ENCODE measurements around the gene THSD8. TPM values are rescaled to one million over a fixed set of nuclear protein-coding genes. Genes with fewer than 3 reads are reported as not detected.
"Not testable (repeated sequence)": the region's sequence is repeated elsewhere in the genome, so short reads cannot be mapped to it uniquely, and the experiment has no call there.

The THSD8 gene
- total RNA-seq, 2 experiments from 2014 or later, result 27.9 to 29.8 TPM

GRCh38 chr19:12797607-12798006, 4.3 kb upstream of the THSD8 start:
- not testable (repeated sequence) for H3K36me3 Mint-ChIP-seq; ATAC-seq; H3K27ac Mint-ChIP-seq; H3K4me3 Mint-ChIP-seq; H3K27me3 Mint-ChIP-seq; DNase-seq; H3K9me3 Mint-ChIP-seq (ENCODE audit: low read depth)
- H3K4me1 Mint-ChIP-seq, result peaks cover 40% of the 10 kb centered on the region
- CTCF ChIA-PET, result interaction anchor here (0.7 to 18.0 kb wide), 9 partner anchors 9 to 81 kb away, joined by 3 to 1017 read pairs (median 10); partner anchors contain the start of genes HOOK2 and RNASEH2A

DNA sequence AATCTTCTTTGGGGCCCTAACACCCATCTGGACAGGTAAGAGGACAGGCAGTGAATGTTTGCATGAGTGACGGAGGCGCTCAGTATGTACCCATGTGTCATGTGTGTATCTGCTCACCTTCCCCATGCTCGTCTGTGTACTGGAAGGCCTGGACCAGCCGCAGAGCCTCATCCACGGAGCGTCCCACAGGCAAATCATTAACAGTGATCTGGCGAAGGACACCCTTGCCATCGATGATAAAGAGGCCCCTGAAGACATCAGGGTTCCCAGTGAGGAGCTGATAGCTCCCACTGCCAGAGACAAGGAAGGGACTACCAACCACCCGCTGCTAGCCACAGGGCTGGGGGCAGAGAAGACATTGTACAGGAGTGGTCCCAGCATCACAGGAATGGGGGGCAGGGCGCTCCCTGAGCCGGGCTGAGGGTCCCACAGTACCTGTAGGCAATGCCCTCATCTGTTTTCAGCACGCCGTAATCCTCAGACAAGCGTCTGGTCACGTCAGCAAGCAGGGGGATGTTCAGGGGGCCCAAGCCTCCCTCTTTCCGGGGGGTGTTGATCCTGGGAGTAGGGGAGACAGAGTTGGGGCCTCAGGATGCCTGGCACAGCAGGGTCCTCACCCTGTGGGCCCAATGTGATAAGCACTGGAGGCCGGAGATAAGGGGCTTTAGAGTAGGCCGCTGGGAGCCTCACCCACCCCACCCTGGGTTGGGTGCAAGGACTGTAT, 2.0 kb upstream of the THSD8 start:
- CTCF ChIA-PET, result interaction anchor here (1.2 to 18.0 kb wide), 3 partner anchors 30 to 84 kb away, joined by 3 to 1017 read pairs (median 4); partner anchors contain the start of gene HOOK2
- Mint-ChIP-seq H3K9me3 (ENCODE audit: low read depth) (no peaks in the 10 kb centered on the region), H3K27ac (no peak overlapping the region), H3K4me1 (peaks cover 32% of the 10 kb centered on the region), H3K4me3 (no peak overlapping the region), H3K27me3 (no peaks in the 10 kb centered on the region), H3K36me3 (peaks cover 5% of the 10 kb centered on the region)
- DNase-seq (no peak), ATAC-seq (no peak)

GRCh38 chr19:12800466-12800770, 1.5 kb upstream of the THSD8 start:
- no peaks in the 10 kb centered on the region for H3K27me3 Mint-ChIP-seq
- H3K27ac Mint-ChIP-seq, result peak overlapping the region; percentile 84
- CTCF ChIA-PET, result interaction anchor here (1.1 to 18.0 kb wide), 4 partner anchors 31 to 84 kb away, joined by 3 to 1017 read pairs (median 4); partner anchors contain the start of gene HOOK2
- peaks cover 5% of the 10 kb centered on the region for H3K36me3 Mint-ChIP-seq
- ATAC-seq (no peak), DNase-seq (no peak)
- H3K9me3 Mint-ChIP-seq (ENCODE audit: low read depth), result no peaks in the 10 kb centered on the region
- peak overlapping the region; percentile 81 for H3K4me3 Mint-ChIP-seq
- H3K4me1 Mint-ChIP-seq, result peaks cover 30% of the 10 kb centered on the region

- Mint-ChIP-seq H3K27me3 (no peaks in the 10 kb centered on the region), H3K4me3 (peak overlapping the region; percentile 81), H3K36me3 (peaks cover 5% of the 10 kb centered on the region), H3K27ac (peak overlapping the region; percentile 84), H3K4me1 (peaks cover 28% of the 10 kb centered on the region), H3K9me3 (ENCODE audit: low read depth) (no peaks in the 10 kb centered on the region)
- DNase-seq (no peak), ATAC-seq (peak; percentile 14)
- CTCF ChIA-PET, result interaction anchor here (1.1 to 18.0 kb wide), 4 partner anchors 31 to 85 kb away, joined by 3 to 1017 read pairs (median 4); partner anchors contain the start of gene HOOK2
Measured at GRCh38 chr19:12800923-12801465, 875 bp upstream of the THSD8 start.

DNA sequence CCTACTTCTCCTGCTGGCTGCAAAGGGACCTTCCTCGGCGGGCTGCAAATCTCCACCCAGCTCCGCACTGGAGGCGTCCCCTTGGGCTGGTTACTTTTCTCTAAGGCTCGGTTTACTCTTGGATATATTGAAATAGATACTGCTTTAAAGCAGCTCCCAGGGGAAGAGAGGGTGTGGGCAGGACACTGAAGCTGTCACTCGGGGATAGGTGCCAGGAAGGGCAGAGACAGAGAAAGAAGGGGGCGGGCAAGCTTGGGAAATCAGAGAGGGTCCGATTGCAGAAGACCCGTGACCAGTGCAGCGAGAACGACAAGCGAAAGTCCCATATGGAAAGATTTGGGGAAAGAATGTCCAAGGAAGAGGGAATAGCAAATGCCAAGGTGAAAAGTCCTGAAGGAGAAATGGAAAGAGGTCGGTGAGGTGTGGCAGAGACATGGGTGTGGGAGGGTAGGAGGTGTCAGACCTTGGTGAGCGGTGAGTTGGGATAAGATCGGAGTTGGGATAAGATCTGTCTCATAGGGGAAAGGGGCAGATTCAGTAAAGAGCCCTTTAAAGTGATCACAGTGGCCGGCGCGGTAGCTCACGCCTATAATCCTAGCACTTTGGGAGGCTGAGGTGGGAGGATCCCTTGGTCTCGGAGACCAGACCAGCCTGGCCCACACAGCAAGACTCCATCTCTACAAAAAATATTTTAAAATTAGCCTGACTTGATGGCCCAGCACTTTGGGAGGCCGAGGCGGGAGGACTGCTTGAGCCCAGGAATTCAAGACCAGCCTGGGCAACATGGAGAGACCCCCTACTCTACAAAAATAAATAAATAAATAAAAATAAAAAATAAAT, 618 bp downstream of the THSD8 start:
- peak overlapping the region; percentile 81 for H3K4me3 Mint-ChIP-seq
- DNase-seq (no peak), ATAC-seq (no peak)
- H3K9me3 Mint-ChIP-seq (ENCODE audit: low read depth), result no peaks in the 10 kb centered on the region
- peaks cover 5% of the 10 kb centered on the region for H3K36me3 Mint-ChIP-seq
- CTCF ChIA-PET, result interaction anchor here (0.9 to 18.0 kb wide), 6 partner anchors 14 to 95 kb away, joined by 3 to 1017 read pairs (median 3); partner anchors contain the start of gene HOOK2
- no peak overlapping the region for H3K27ac Mint-ChIP-seq
- H3K27me3 Mint-ChIP-seq, result no peaks in the 10 kb centered on the region
- H3K4me1 Mint-ChIP-seq, result peaks cover 35% of the 10 kb centered on the region

- no peak for ATAC-seq
- CTCF ChIA-PET, result interaction anchor here (0.5 to 18.0 kb wide), 4 partner anchors 9 to 193 kb away, joined by 3 to 1017 read pairs (median 4); partner anchors contain the start of genes HOOK2, ZNF490 and ZNF791
- H3K4me3 Mint-ChIP-seq, result no peak overlapping the region
- H3K36me3 Mint-ChIP-seq, result peaks cover 8% of the 10 kb centered on the region
- DNase-seq, result no peak
- no peaks in the 10 kb centered on the region for H3K27me3 Mint-ChIP-seq
- H3K9me3 Mint-ChIP-seq (ENCODE audit: low read depth), result no peaks in the 10 kb centered on the region
- H3K27ac Mint-ChIP-seq, result no peak overlapping the region
- H3K4me1 Mint-ChIP-seq, result peaks cover 38% of the 10 kb centered on the region
Measured at GRCh38 chr19:12804051-12804450, 2.2 kb downstream of the THSD8 start.

DNA sequence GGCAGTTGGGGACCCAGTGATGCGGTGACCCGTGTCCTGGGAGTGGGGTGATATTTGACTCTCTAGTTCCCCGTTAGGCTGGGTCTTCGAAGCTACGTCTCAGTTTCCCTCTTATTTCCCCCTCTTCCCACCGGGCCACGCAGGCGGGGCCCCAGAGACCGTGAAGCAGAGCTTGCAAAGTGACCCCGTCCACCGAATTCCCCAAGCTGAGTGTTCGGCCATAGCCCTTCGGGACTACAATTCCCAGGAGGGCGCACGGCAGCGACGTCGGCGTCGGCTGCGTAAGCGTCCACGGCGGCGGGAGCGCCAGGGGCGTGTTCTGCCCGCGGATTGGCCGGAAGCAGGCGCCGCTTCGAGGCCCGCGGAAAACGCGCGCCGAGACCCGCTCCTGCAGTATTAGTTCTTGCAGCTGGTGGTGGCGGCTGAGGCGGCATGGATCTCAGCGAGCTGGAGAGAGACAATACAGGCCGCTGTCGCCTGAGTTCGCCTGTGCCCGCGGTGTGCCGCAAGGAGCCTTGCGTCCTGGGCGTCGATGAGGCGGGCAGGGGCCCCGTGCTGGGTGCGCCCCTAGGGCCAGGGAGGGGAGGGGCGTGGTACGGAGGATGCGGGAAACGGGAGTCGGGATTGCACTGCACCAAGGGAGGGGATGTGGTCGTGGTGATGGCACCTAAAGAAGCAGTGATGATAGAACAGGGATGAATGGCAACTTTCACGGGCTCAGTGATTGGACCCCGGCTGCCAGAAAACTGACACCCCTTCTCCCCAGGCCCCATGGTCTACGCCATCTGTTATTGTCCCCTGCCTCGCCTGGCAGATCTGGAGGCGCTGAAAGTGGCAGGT, 4.6 kb downstream of the THSD8 start, which contains the start of gene RNASEH2A:
Gene RNASEH2A, plus strand, starts transcription at position 343 of the 840 bp plus-strand sequence. Its CDS starts 90 bp downstream, at position 433.
- peak within 1 kb of the TSS; percentile 89 for H3K4me3 Mint-ChIP-seq
- ATAC-seq, result peak; percentile 89
- H3K27me3 Mint-ChIP-seq, result no peaks in the 10 kb centered on the region
- peak; percentile 93 for DNase-seq
- peak within 1 kb of the TSS; percentile 82 for H3K27ac Mint-ChIP-seq
- peaks cover 12% of the 10 kb centered on the region for H3K36me3 Mint-ChIP-seq
- CTCF ChIA-PET, result interaction anchor here (0.9 to 18.0 kb wide), 7 partner anchors 10 to 159 kb away, joined by 3 to 1017 read pairs (median 4); partner anchors contain the start of genes HOOK2, RTBDN and TRIR
- H3K4me1 Mint-ChIP-seq, result peaks cover 26% of the 10 kb centered on the region
- no peaks in the 10 kb centered on the region for H3K9me3 Mint-ChIP-seq (ENCODE audit: low read depth)

DNA sequence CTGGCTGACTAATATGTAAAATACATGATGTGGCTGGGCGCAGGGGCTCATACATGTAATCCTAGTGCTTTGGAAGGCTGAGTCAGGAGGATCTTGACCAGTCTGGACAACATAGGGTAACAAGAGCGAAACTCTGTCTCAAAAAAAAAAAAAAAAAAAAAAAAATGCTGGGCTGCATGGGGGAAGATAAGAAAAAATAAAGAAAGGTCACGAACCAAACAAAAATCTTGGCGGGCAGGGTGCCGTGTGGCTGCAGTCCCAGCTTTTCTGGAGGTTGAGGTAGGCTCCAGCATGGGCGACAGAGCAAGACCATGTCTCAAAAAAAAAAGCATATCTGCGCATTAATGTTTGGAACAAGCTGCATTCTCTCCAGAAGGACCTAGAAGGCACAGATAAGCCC, 13.2 kb downstream of the THSD8 start:
- DNase-seq, result no peak
- Mint-ChIP-seq H3K4me3 (no peak overlapping the region), H3K4me1 (no peaks in the 10 kb centered on the region), H3K9me3 (ENCODE audit: low read depth) (no peaks in the 10 kb centered on the region), H3K27me3 (no peaks in the 10 kb centered on the region), H3K27ac (no peak overlapping the region), H3K36me3 (peaks cover 18% of the 10 kb centered on the region)
- no peak for ATAC-seq
- CTCF ChIA-PET, result interaction anchor here (3.3 kb wide), 1 partner anchor 18 kb away, joined by 10 read pairs; no protein-coding TSS in a partner anchor

GRCh38 chr19:12817188-12817587, 15.3 kb downstream of the THSD8 start:
- H3K4me3 Mint-ChIP-seq, H3K27ac Mint-ChIP-seq: not testable (repeated sequence)

GRCh38 chr19:12817810-12818209, 15.9 kb downstream of the THSD8 start:
- CTCF ChIA-PET, result interaction anchor here (0.6 to 1.6 kb wide), 4 partner anchors 16 to 115 kb away, joined by 3 to 5 read pairs (median 4); partner anchors contain the start of genes PRDX2 and THSD8
- H3K4me3 Mint-ChIP-seq; H3K27me3 Mint-ChIP-seq; DNase-seq; H3K9me3 Mint-ChIP-seq (ENCODE audit: low read depth); ATAC-seq; H3K27ac Mint-ChIP-seq; H3K4me1 Mint-ChIP-seq: not testable (repeated sequence)
- H3K36me3 Mint-ChIP-seq, result peaks cover 14% of the 10 kb centered on the region

More at GRCh38 chr19:12817188-12817587, 15.3 kb downstream of the THSD8 start:
- H3K4me1 Mint-ChIP-seq; ATAC-seq; H3K9me3 Mint-ChIP-seq (ENCODE audit: low read depth); H3K27me3 Mint-ChIP-seq; DNase-seq: not testable (repeated sequence)
- CTCF ChIA-PET, result interaction anchor here (0.8 to 1.7 kb wide), 3 partner anchors 51 to 830 kb away, joined by 3 to 6 read pairs (median 5); no protein-coding TSS in a partner anchor
- H3K36me3 Mint-ChIP-seq, result peaks cover 15% of the 10 kb centered on the region

DNA sequence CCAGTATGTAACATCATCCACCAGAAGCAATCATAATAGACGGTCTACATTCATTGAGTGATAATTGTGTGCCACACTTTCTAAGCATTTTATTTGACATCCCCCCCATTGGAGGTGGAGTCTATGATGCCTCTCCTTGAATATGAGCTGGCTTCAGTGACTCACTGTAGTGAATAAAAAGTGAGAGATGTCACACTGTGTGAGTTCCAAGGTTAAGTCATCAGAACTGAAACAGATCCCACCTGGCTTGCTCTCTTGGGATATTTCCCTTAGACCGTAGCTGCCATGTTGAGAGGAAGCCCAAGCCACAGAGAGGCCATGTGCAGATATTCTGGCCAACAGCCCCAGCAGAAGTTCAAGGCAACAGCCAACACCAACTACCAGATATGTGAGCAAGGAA, 19.9 kb downstream of the THSD8 start:
- no peak for ATAC-seq

More for the DNA sequence above, 19.9 kb downstream of the THSD8 start:
- Mint-ChIP-seq H3K9me3 (ENCODE audit: low read depth) (no peaks in the 10 kb centered on the region), H3K4me1 (peaks cover 9% of the 10 kb centered on the region), H3K27ac (no peak overlapping the region), H3K4me3 (no peak overlapping the region), H3K36me3 (no peaks in the 10 kb centered on the region), H3K27me3 (peaks cover 11% of the 10 kb centered on the region)
- CTCF ChIA-PET, result interaction anchor here (2.2 kb wide), 1 partner anchor 26 kb away, joined by 12 read pairs; no protein-coding TSS in a partner anchor
- DNase-seq, result no peak
